ENCODE measurements around the gene KLHL3.

- TF ChIP-seq SMARCB1 (IDR thresholded peaks at IDR 0.05; ENCODE audit: insufficient read length, low read depth) (no peak), ZNF197 (CRISPR knock-in tag; IDR thresholded peaks at IDR 0.05; ENCODE audit: low read depth) (no peak), POLR2A (conservative IDR thresholded peaks at IDR 0.05) (no peak), CTCF (IDR thresholded peaks at IDR 0.05 in 2 of 3, conservative IDR thresholded peaks at IDR 0.05 in 1 of 3; ENCODE audit: insufficient read depth in 2 of 3, low read depth in 1 of 3, low read length in 3 of 3) (no peak), FOS (IDR thresholded peaks at IDR 0.05; ENCODE audit: extremely low read depth, insufficient read length) (no peak), HNRNPLL (IDR thresholded peaks at IDR 0.05; ENCODE audit: low read depth, low read length, poor library complexity, severe bottlenecking) (no peak)
These were observed 36.3 kb downstream of the KLHL3 start for GRCh38 chr5:137699336-137700281.
